Measurements from ENCODE around the gene CNTNAP2. TPM values are rescaled to one million over a fixed set of nuclear protein-coding genes. Genes with fewer than 3 reads are reported as not detected.
"Not testable (repeated sequence)": the region's sequence is repeated elsewhere in the genome, so short reads cannot be mapped to it uniquely, and the experiment has no call there.

Gene CNTNAP2
- total RNA-seq, 1 donor from 2014 or later: 2.2 TPM

GRCh38 chr7:148058753-148059152 lies 1942.2 kb downstream of the CNTNAP2 start:
- Histone ChIP-seq H3K9me3 (no peaks in the 10 kb centered on the region), H3K27me3 (no peaks in the 10 kb centered on the region), H3K36me3 (no peaks in the 10 kb centered on the region), H3K4me1 (no peaks in the 10 kb centered on the region), H3K4me3 (no peak overlapping the region), H3K27ac (no peak overlapping the region)
- intact Hi-C loops (cut with DNase I): no loop called here
- no peak for DNase-seq (ENCODE audit: extremely low spot score in 2 of 2)
- no peak for TF ChIP-seq CTCF (IDR thresholded peaks at IDR 0.05)
- no peak for TF ChIP-seq POLR2AphosphoS5 (IDR thresholded peaks at IDR 0.05; ENCODE audit: insufficient read depth in 1 of 2, low read depth in 1 of 2)
- no peak for TF ChIP-seq POLR2A (IDR thresholded peaks at IDR 0.05)

GRCh38 chr7:148060724-148061123 lies 1944.1 kb downstream of the CNTNAP2 start:
- H3K9me3 ChIP-seq: no peaks in the 10 kb centered on the region
- H3K27me3 ChIP-seq: no peaks in the 10 kb centered on the region
- TF ChIP-seq CTCF (IDR thresholded peaks at IDR 0.05) (no peak), POLR2A (IDR thresholded peaks at IDR 0.05) (no peak), POLR2AphosphoS5 (IDR thresholded peaks at IDR 0.05; ENCODE audit: insufficient read depth in 1 of 2, low read depth in 1 of 2) (no peak)
- intact Hi-C loops (cut with DNase I): no loop called here
- H3K36me3 ChIP-seq: no peaks in the 10 kb centered on the region
- H3K27ac ChIP-seq: no peak overlapping the region
- H3K4me3 ChIP-seq: no peak overlapping the region
- no peak for DNase-seq (ENCODE audit: extremely low spot score in 2 of 2)
- H3K4me1 ChIP-seq: no peaks in the 10 kb centered on the region

- H3K4me1 ChIP-seq; intact Hi-C loops (cut with DNase I); H3K4me3 ChIP-seq; H3K9me3 ChIP-seq; H3K27ac ChIP-seq; DNase-seq (ENCODE audit: extremely low spot score in 2 of 2); H3K27me3 ChIP-seq; H3K36me3 ChIP-seq: not testable (repeated sequence)
Observed at GRCh38 chr7:148078111-148078510, 1961.5 kb downstream of the CNTNAP2 start.

- Histone ChIP-seq H3K9me3 (no peaks in the 10 kb centered on the region), H3K36me3 (no peaks in the 10 kb centered on the region), H3K4me3 (no peak overlapping the region), H3K27ac (no peak overlapping the region), H3K4me1 (no peaks in the 10 kb centered on the region), H3K27me3 (no peaks in the 10 kb centered on the region)
- intact Hi-C loops (cut with DNase I): no loop called here
- TF ChIP-seq POLR2A (IDR thresholded peaks at IDR 0.05) (no peak), CTCF (IDR thresholded peaks at IDR 0.05) (no peak), POLR2AphosphoS5 (IDR thresholded peaks at IDR 0.05; ENCODE audit: insufficient read depth in 1 of 2, low read depth in 1 of 2) (no peak)
- no peak for DNase-seq (ENCODE audit: extremely low spot score in 2 of 2)
Observed at GRCh38 chr7:148079206-148080080, 1962.8 kb downstream of the CNTNAP2 start.

GRCh38 chr7:148083448-148083847 lies 1966.8 kb downstream of the CNTNAP2 start:
- H3K4me1 ChIP-seq: no peaks in the 10 kb centered on the region
- no peak for TF ChIP-seq CTCF (IDR thresholded peaks at IDR 0.05)
- TF ChIP-seq POLR2AphosphoS5 (IDR thresholded peaks at IDR 0.05; ENCODE audit: insufficient read depth in 1 of 2, low read depth in 1 of 2): no peak
- no peak for TF ChIP-seq POLR2A (IDR thresholded peaks at IDR 0.05)
- no peak for DNase-seq (ENCODE audit: extremely low spot score in 2 of 2)
- no peaks in the 10 kb centered on the region for H3K9me3 ChIP-seq
- H3K27me3 ChIP-seq: no peaks in the 10 kb centered on the region
- no peak overlapping the region for H3K4me3 ChIP-seq
- no peak overlapping the region for H3K27ac ChIP-seq
- intact Hi-C loops (cut with DNase I): no loop called here
- H3K36me3 ChIP-seq: no peaks in the 10 kb centered on the region
